Breast epithelium (tissue), 4 donors: ENCODE data around the gene SARM1. TPM values are rescaled to one million over a fixed set of nuclear protein-coding genes. Genes with fewer than 3 reads are reported as not detected.

Experiments used
- DNase-seq, 2 donors: peaks; one replicate each; pipeline ENCODE4 v3.0.0-alpha.2; 2019; ENCODE audit warnings: low spot score in 2 of 2
- H3K27ac ChIP-seq, 2 donors: fragments of 200-600 bp; sonication (generic) in 1 of 2; one replicate each; pipeline ENCODE4 v1.5.1; 2016 to 2019; ENCODE audit warnings: mild to moderate bottlenecking in 1 of 2
- H3K27me3 ChIP-seq, 2 donors: fragments of 200-600 bp; sonication (generic) in 1 of 2; one replicate each; pipeline versions ENCODE4 v1.5.1 to v1.6.0; 2017 to 2019; ENCODE audit warnings: control low read depth in 1 of 2, mild to moderate bottlenecking in 1 of 2
- H3K36me3 ChIP-seq: fragments of 200-600 bp; one replicate; pipeline ENCODE4 v1.5.1; 2019
- H3K4me1 ChIP-seq, 2 donors: fragments of 200-600 bp; sonication (generic); one replicate each; pipeline ENCODE4 v1.5.1; 2016 to 2019; ENCODE audit warnings: control low read depth in 1 of 2
- H3K4me3 ChIP-seq, 3 donors: fragments of 200-600 bp; sonication (generic); 1 replicate in 2 of 3; 2 replicates in 1 of 3; pipeline ENCODE4 v1.5.1; 2016 to 2019; ENCODE audit warnings: mild to moderate bottlenecking in 3 of 3, moderate library complexity in 2 of 3
- H3K9me3 ChIP-seq, 2 donors: fragments of 200-600 bp; sonication (generic) in 1 of 2; one replicate each; pipeline ENCODE4 v1.5.1; 2016 to 2019; ENCODE audit warnings: control low read depth in 1 of 2
- CTCF ChIP-seq, 3 donors: fragments of 450-650 bp; IDR thresholded peaks; one replicate each; pipeline ENCODE4 v1.5.1; 2016 to 2017; ENCODE audit warnings: antibody characterized with exemption in 3 of 3, mild to moderate bottlenecking in 3 of 3, moderate library complexity in 3 of 3
- POLR2A ChIP-seq: fragments of 450-650 bp; IDR thresholded peaks from one replicate; pipeline ENCODE4 v1.6.1; 2016; ENCODE audit warnings: antibody characterized with exemption, mild to moderate bottlenecking, moderate library complexity
- POLR2AphosphoS5 ChIP-seq, 3 donors: sonication (generic); formaldehyde crosslinking; IDR thresholded peaks; one replicate each; pipeline ENCODE4 v1.6.1; 2017; ENCODE audit warnings: antibody characterized with exemption in 3 of 3
- intact Hi-C: fragments of 100-400 bp; cut with DNase I; formaldehyde crosslinking; loops from one replicate; pipeline ENCODE4 v1.15.1; 2023; ENCODE audit warnings: low total_unique reads
- total RNA-seq, 3 donors: library from RNA; depleted of rRNA; stranded (reverse); fragments of >200 nt; gene quantifications; one replicate each; pipeline ENCODE4 v1.1.0, GENCODE V29; 2016

The SARM1 gene
- total RNA-seq, 3 donors from 2014 or later = 6.4 to 14.3 (median 13.8) TPM

GRCh38 chr17:28333083-28333746, 38.3 kb upstream of the SARM1 start:
- peaks cover 5% of the 10 kb centered on the region for H3K36me3 ChIP-seq
- no peaks in the 10 kb centered on the region for H3K9me3 ChIP-seq
- intact Hi-C loops = no loop called here
- no peaks in the 10 kb centered on the region for H3K27me3 ChIP-seq
- no peak overlapping the region for H3K27ac ChIP-seq
- H3K4me1 ChIP-seq = peaks cover 3 to 16% of the 10 kb centered on the region in 2 donors
- no peak for TF ChIP-seq POLR2AphosphoS5 (IDR thresholded peaks at IDR 0.05)
- TF ChIP-seq POLR2A = no peak
- TF ChIP-seq CTCF (IDR thresholded peaks at IDR 0.05) = no peak
- H3K4me3 ChIP-seq = no peak overlapping the region
- no peak for DNase-seq

DNA sequence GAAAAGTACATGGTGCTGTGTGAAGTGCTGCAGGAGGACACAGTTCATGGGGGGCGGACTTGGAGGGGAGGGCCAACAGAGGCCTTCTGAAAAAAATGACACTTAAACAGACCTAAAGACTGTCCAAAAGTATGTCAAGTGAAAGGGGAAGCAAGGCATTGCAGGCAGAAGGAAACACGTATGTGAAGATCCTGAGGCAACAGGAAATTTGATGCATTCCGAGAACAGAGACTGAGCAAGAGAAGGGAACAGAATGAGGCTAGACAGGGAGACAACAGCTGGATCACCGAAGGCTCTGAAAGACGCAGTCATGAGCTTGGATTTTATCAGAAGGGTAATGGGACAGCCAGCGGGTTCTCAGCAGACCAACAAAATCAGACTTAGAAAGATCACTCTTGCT, 37.3 kb upstream of the SARM1 start:
- intact Hi-C loops = no loop called here
- Histone ChIP-seq H3K4me1 (peaks cover 3 to 17% of the 10 kb centered on the region in 2 donors), H3K9me3 (no peaks in the 10 kb centered on the region), H3K36me3 (peaks cover 4% of the 10 kb centered on the region), H3K27ac (peak overlapping the region in 1 of 2 donors; percentile 99), H3K27me3 (no peaks in the 10 kb centered on the region), H3K4me3 (peak overlapping the region in 2 of 3 donors; percentile 84 to 93)
- TF ChIP-seq CTCF (IDR thresholded peaks at IDR 0.05) (no peak), POLR2AphosphoS5 (IDR thresholded peaks at IDR 0.05) (no peak), POLR2A (no peak)
- no peak for DNase-seq

DNA sequence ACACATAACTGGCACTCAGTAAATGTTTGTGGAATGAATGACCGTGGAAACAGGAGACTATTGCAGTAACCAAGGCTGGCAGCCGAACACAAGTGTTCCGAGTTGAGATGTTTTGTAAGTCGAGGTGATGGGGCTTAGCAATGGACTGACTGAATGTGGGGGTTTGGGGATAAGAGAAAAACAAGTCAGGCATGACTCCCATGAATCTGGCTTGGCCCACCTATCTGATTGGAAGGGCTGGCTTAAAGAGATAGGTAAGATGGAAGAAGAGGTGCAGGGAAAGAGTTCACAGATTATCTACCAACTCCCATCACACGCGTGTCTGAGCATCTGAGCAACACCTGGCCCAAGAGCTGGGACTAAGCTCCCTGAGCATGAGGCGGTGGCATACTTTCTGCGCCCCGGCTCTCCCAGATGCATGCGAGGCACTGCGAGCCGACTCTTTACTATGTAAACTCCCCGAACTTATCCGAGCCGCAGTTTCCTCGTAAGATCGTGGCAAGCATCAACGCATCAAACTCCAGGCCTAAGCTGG, 36.8 kb upstream of the SARM1 start:
- no peak for DNase-seq
- no peaks in the 10 kb centered on the region for H3K9me3 ChIP-seq
- peak overlapping the region; percentile 99 for H3K27ac ChIP-seq
- peaks cover 3 to 17% of the 10 kb centered on the region in 2 donors for H3K4me1 ChIP-seq
- intact Hi-C loops = no loop called here
- H3K4me3 ChIP-seq = peak overlapping the region; percentile 84 to 93 (median 90)
- H3K36me3 ChIP-seq = no peaks in the 10 kb centered on the region
- TF ChIP-seq POLR2A = no peak
- no peak for TF ChIP-seq POLR2AphosphoS5 (IDR thresholded peaks at IDR 0.05)
- TF ChIP-seq CTCF (IDR thresholded peaks at IDR 0.05) = no peak
- H3K27me3 ChIP-seq = no peaks in the 10 kb centered on the region

GRCh38 chr17:28335201-28335958, 36.1 kb upstream of the SARM1 start, which contains the start of the genes IFT20 and TNFAIP1:
IFT20 (minus strand) TSS chr17:28335472; CDS start chr17:28331985, 3,487 bp downstream.
TNFAIP1 (plus strand) TSS chr17:28335761; CDS start chr17:28339522, 3,761 bp downstream.
- Histone ChIP-seq H3K4me1 (peaks cover 3 to 17% of the 10 kb centered on the region in 2 donors), H3K27ac (peak within 1 kb of the TSS; percentile 99), H3K4me3 (peak within 1 kb of the TSS; percentile 84 to 93 (median 90)), H3K36me3 (no peaks in the 10 kb centered on the region), H3K9me3 (no peaks in the 10 kb centered on the region), H3K27me3 (no peaks in the 10 kb centered on the region)
- peak; percentile 99 to 100 for DNase-seq
- TF ChIP-seq POLR2A (peak; percentile 81), POLR2AphosphoS5 (IDR thresholded peaks at IDR 0.05) (peak; percentile 76 to 96 (median 95)), CTCF (IDR thresholded peaks at IDR 0.05) (no peak)
- intact Hi-C loops = no loop called here
